ENCODE measurements around the gene SYVN1. TPM values are rescaled to one million over a fixed set of nuclear protein-coding genes. Genes with fewer than 3 reads are reported as not detected.

Gene SYVN1
- total RNA-seq, 1 experiment from 2014 or later = 74.9 TPM

DNA sequence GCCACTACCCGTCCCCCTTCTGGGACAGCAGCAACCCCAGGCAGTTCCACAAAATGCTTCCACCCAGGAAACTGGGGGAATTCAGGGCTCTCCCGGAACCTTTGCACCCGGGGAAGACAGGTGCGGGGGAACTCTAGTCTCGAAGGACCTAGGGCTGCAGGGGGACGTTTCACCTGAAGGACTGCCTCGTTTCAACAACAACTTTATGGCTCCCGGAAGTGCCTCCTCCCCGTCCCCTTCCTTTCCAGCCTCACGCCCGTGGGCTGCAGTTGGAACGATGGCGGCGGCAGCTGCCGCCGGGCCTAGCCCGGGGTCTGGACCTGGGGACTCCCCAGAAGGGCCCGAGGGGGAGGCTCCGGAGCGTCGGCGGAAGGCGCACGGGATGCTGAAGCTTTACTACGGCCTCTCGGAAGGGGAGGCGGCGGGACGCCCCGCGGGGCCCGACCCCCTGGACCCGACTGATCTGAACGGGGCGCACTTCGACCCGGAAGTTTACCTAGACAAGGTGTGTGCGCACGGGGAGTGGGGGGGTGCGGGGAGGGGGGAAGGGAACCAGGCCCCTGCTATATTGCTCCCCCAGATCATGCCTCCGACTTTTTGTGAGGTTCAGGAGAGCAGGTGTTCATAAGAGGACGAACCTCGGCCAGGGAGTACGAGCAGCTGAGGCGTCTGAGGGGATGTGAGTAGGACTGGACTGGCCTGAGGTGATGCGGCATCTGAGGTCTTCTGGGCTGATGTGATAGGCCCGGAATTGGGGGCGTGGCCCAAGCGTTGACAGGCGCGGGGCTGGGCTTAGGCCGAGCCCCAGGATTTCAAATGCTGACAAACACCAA lies 38.1 kb downstream of the SYVN1 start, which contains the start of gene VPS51:
VPS51 (plus strand) TSS at position 241 of the 833 bp plus-strand sequence; CDS start at position 278, 37 bp downstream.
- Mint-ChIP-seq H3K4me1 (ENCODE audit: insufficient read depth, unreplicated experiment) (peaks cover 10% of the 10 kb centered on the region), H3K27ac (ENCODE audit: low read depth, unreplicated experiment) (peak within 1 kb of the TSS; percentile 89), H3K9me3 (ENCODE audit: unreplicated experiment) (no peaks in the 10 kb centered on the region), H3K27me3 (ENCODE audit: insufficient read depth, unreplicated experiment) (no peaks in the 10 kb centered on the region), H3K36me3 (ENCODE audit: insufficient read depth, unreplicated experiment) (no peaks in the 10 kb centered on the region), H3K4me3 (ENCODE audit: unreplicated experiment) (peak within 1 kb of the TSS; percentile 80)
- ChIA-PET POLR2A (interaction anchor here (0.6 to 5.0 kb wide), 26 partner anchors 10 to 325 kb away, joined by 3 to 63 read pairs (median 5); partner anchors contain the start of genes ARL2, CAPN1, CDC42BPG and CDCA5), CTCF (interaction anchor here (0.5 to 9.2 kb wide), 7 partner anchors 16 to 320 kb away, joined by 3 to 94 read pairs (median 3); partner anchors contain the start of genes SF1 and TM7SF2)
- TSS peak; percentile 84 for BruUV-seq (replicated peaks)
- DNase-seq (ENCODE audit: unreplicated experiment) = peak; percentile 88
- TF ChIP-seq, protein P1, sequence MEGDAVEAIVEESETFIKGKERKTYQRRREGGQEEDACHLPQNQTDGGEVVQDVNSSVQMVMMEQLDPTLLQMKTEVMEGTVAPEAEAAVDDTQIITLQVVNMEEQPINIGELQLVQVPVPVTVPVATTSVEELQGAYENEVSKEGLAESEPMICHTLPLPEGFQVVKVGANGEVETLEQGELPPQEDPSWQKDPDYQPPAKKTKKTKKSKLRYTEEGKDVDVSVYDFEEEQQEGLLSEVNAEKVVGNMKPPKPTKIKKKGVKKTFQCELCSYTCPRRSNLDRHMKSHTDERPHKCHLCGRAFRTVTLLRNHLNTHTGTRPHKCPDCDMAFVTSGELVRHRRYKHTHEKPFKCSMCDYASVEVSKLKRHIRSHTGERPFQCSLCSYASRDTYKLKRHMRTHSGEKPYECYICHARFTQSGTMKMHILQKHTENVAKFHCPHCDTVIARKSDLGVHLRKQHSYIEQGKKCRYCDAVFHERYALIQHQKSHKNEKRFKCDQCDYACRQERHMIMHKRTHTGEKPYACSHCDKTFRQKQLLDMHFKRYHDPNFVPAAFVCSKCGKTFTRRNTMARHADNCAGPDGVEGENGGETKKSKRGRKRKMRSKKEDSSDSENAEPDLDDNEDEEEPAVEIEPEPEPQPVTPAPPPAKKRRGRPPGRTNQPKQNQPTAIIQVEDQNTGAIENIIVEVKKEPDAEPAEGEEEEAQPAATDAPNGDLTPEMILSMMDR (IDR thresholded peaks at IDR 0.05; ENCODE audit: unreplicated experiment) = no peak
- intact Hi-C loops (cut with micrococcal nuclease) = no loop called here

DNA sequence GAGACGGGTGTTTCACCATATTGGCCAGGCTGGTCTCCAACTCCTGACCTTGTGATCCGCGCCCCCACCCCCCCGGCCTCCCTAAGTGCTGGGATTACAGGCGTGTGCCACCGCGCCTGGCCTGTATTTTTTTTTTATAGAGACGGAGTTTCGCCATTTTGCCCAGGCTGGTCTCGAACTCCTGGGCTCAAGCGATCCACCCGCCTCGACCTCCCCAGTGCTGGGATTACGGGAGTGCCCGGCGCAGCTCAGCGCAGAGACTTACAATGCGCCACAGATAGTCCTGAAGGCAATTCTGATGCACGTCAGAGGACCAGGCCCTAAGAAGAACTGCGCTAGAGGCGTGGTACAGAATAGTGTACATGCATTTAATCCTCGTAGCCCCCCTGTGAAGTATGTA lies 38.9 kb downstream of the SYVN1 start:
- Mint-ChIP-seq H3K27me3 (ENCODE audit: insufficient read depth, unreplicated experiment) (no peaks in the 10 kb centered on the region), H3K36me3 (ENCODE audit: insufficient read depth, unreplicated experiment) (no peaks in the 10 kb centered on the region), H3K4me3 (ENCODE audit: unreplicated experiment) (peak overlapping the region; percentile 80), H3K27ac (ENCODE audit: low read depth, unreplicated experiment) (peak overlapping the region; percentile 89), H3K4me1 (ENCODE audit: insufficient read depth, unreplicated experiment) (peaks cover 10% of the 10 kb centered on the region), H3K9me3 (ENCODE audit: unreplicated experiment) (no peaks in the 10 kb centered on the region)
- TF ChIP-seq, protein P1 (IDR thresholded peaks at IDR 0.05; ENCODE audit: unreplicated experiment) = no peak
- DNase-seq (ENCODE audit: unreplicated experiment) = no peak
- POLR2A ChIA-PET = interaction anchor here (1.0 to 3.4 kb wide), 8 partner anchors 10 to 252 kb away, joined by 3 to 28 read pairs (median 6); partner anchors contain the start of genes ARL2, CDC42BPG, FAU and MRPL49
- CTCF ChIA-PET = interaction anchor here (0.7 to 9.2 kb wide), 4 partner anchors 17 to 325 kb away, joined by 3 to 94 read pairs (median 4); partner anchors contain the start of gene TM7SF2
- BruUV-seq (replicated peaks) = no TSS peak
- intact Hi-C loops (cut with micrococcal nuclease) = no loop called here

DNA sequence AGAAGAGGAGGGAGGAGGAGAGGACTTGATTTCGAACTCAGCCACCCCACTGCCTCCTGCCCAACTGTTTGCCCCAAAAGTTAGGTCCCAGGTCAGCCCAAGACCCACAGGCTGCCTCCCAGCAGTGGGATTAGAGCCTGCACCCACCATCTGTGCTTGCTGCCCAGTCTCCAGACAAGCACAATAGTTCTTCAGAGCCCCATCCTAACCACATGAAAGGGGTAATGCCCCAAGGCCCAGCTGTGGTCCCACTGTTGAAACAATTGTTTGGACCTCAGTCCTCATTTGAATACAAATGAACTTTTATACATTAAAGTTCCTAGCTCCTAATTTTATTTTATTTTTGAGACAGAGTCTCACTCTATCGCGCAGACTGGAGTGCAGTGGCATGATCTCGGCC lies 43.7 kb downstream of the SYVN1 start:
- Mint-ChIP-seq H3K27ac (ENCODE audit: low read depth, unreplicated experiment) (no peak overlapping the region), H3K27me3 (ENCODE audit: insufficient read depth, unreplicated experiment) (no peaks in the 10 kb centered on the region), H3K9me3 (ENCODE audit: unreplicated experiment) (no peaks in the 10 kb centered on the region), H3K36me3 (ENCODE audit: insufficient read depth, unreplicated experiment) (peaks cover 23% of the 10 kb centered on the region), H3K4me3 (ENCODE audit: unreplicated experiment) (no peak overlapping the region), H3K4me1 (ENCODE audit: insufficient read depth, unreplicated experiment) (peaks cover 4% of the 10 kb centered on the region)
- ChIA-PET CTCF (interaction anchor here (0.6 to 0.9 kb wide), 5 partner anchors 68 to 236 kb away, joined by 3 to 6 read pairs (median 4); partner anchors contain the start of genes ARL2 and PPP2R5B), POLR2A (interaction anchor here (0.7 to 1.3 kb wide), 3 partner anchors 22 to 44 kb away, joined by 3 read pairs; no protein-coding TSS in a partner anchor)
- DNase-seq (ENCODE audit: unreplicated experiment) = no peak
- TF ChIP-seq, protein P1 (IDR thresholded peaks at IDR 0.05; ENCODE audit: unreplicated experiment) = no peak
- BruUV-seq (replicated peaks) = no TSS peak
- intact Hi-C loops (cut with micrococcal nuclease) = no loop called here

DNA sequence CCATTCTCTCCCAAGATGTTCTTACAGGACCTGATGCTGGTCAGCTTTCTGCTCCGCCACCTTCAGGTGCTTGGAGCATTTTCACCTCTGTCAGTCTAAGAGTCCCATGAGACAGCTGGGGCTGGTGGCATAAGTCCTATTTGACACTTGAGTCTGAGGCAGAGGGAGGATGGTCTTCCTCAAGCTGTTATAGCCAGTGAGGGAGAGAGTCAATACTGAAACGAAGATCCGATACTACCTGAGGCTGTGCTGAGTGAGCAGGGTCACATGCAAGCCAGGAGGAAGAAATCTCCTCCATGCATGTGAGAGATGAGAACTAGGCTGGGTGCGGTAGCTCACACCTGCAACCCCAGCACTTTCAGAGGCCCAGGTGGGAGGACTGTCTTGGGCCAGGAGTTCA lies 44.7 kb downstream of the SYVN1 start:
- Mint-ChIP-seq H3K4me1 (ENCODE audit: insufficient read depth, unreplicated experiment) (peaks cover 6% of the 10 kb centered on the region), H3K27me3 (ENCODE audit: insufficient read depth, unreplicated experiment) (no peaks in the 10 kb centered on the region), H3K4me3 (ENCODE audit: unreplicated experiment) (peak overlapping the region; percentile 19), H3K36me3 (ENCODE audit: insufficient read depth, unreplicated experiment) (peaks cover 33% of the 10 kb centered on the region), H3K9me3 (ENCODE audit: unreplicated experiment) (no peaks in the 10 kb centered on the region), H3K27ac (ENCODE audit: low read depth, unreplicated experiment) (no peak overlapping the region)
- no peak for DNase-seq (ENCODE audit: unreplicated experiment)
- ChIA-PET POLR2A (interaction anchor here (1.3 kb wide), 1 partner anchor 45 kb away, joined by 3 read pairs; no protein-coding TSS in a partner anchor), CTCF (interaction anchor here (0.5 to 0.9 kb wide), 2 partner anchors 75 to 202 kb away, joined by 4 to 5 read pairs; partner anchors contain the start of gene ARL2)
- intact Hi-C loops (cut with micrococcal nuclease) = no loop called here
- no TSS peak for BruUV-seq (replicated peaks)
- TF ChIP-seq, protein P1 (IDR thresholded peaks at IDR 0.05; ENCODE audit: unreplicated experiment) = no peak
